ENCODE data around the gene ATRIP. TPM values are rescaled to one million over a fixed set of nuclear protein-coding genes. Genes with fewer than 3 reads are reported as not detected.
"Not testable (repeated sequence)": the region's sequence is repeated elsewhere in the genome, so short reads cannot be mapped to it uniquely, and the experiment has no call there.

The ATRIP gene
- total RNA-seq, 1 donor from 2014 or later = 9.0 TPM

DNA sequence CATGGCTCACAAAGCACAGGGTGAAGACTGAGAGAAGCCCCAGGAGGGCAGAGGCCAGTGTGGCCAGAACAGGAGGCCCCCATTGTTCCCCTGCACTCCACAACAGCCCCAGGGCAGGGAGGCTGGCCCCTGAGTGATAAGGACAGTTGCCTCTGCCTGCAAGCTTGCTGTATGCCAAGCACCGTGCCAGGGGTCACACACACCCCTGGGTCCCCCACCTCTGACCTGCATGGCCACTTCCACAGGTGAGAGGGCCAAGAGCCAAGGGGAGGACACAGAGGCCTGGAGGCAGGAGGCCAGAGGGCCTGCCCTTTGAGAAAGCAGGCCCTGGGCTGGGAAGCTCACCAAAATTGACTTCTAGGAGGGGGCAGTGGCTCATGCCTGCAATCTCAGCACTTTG lies 23.7 kb downstream of the ATRIP start:
- DNase-seq (ENCODE audit: low spot score in 2 of 2) = no peak
- no peak overlapping the region for H3K4me3 ChIP-seq
- intact Hi-C loops (cut with DNase I) = loop anchor here (10.0 kb wide), 1 partner anchor 165 kb away; the partner anchor contains the start of gene SLC26A6
- peaks cover 16 to 52% of the 10 kb centered on the region in 2 donors for H3K4me1 ChIP-seq
- H3K36me3 ChIP-seq = peaks cover 12 to 26% of the 10 kb centered on the region in 2 donors
- TF ChIP-seq, protein P1, sequence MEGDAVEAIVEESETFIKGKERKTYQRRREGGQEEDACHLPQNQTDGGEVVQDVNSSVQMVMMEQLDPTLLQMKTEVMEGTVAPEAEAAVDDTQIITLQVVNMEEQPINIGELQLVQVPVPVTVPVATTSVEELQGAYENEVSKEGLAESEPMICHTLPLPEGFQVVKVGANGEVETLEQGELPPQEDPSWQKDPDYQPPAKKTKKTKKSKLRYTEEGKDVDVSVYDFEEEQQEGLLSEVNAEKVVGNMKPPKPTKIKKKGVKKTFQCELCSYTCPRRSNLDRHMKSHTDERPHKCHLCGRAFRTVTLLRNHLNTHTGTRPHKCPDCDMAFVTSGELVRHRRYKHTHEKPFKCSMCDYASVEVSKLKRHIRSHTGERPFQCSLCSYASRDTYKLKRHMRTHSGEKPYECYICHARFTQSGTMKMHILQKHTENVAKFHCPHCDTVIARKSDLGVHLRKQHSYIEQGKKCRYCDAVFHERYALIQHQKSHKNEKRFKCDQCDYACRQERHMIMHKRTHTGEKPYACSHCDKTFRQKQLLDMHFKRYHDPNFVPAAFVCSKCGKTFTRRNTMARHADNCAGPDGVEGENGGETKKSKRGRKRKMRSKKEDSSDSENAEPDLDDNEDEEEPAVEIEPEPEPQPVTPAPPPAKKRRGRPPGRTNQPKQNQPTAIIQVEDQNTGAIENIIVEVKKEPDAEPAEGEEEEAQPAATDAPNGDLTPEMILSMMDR (IDR thresholded peaks at IDR 0.05) = no peak
- no peaks in the 10 kb centered on the region for H3K9me3 ChIP-seq
- peak overlapping the region; percentile 22 to 96 for H3K27ac ChIP-seq
- no peaks in the 10 kb centered on the region for H3K27me3 ChIP-seq

DNA sequence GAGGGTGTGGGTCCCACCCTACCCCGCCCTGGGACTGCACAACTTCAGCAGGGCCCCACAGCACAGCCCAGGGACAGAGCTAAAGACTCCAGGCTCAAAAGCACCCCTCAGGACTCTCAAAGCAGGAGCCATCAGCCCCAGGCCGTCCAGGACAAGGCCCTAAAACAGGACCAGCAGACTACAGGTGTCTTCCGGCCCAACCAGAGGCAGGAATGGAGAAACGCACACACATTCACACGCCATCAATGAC lies 26.1 kb downstream of the ATRIP start:
- Histone ChIP-seq H3K27me3 (no peaks in the 10 kb centered on the region), H3K4me1 (peaks cover 4 to 38% of the 10 kb centered on the region in 2 donors), H3K4me3 (peak overlapping the region; percentile 60 to 78), H3K9me3 (no peaks in the 10 kb centered on the region), H3K27ac (peak overlapping the region; percentile 96 to 98), H3K36me3 (peaks cover 12 to 23% of the 10 kb centered on the region in 2 donors)
- TF ChIP-seq, protein P1 (IDR thresholded peaks at IDR 0.05) = no peak
- intact Hi-C loops (cut with DNase I) = loop anchor here (10.0 kb wide), 1 partner anchor 162 kb away; the partner anchor contains the start of gene SLC26A6
- no peak for DNase-seq (ENCODE audit: low spot score in 2 of 2)

DNA sequence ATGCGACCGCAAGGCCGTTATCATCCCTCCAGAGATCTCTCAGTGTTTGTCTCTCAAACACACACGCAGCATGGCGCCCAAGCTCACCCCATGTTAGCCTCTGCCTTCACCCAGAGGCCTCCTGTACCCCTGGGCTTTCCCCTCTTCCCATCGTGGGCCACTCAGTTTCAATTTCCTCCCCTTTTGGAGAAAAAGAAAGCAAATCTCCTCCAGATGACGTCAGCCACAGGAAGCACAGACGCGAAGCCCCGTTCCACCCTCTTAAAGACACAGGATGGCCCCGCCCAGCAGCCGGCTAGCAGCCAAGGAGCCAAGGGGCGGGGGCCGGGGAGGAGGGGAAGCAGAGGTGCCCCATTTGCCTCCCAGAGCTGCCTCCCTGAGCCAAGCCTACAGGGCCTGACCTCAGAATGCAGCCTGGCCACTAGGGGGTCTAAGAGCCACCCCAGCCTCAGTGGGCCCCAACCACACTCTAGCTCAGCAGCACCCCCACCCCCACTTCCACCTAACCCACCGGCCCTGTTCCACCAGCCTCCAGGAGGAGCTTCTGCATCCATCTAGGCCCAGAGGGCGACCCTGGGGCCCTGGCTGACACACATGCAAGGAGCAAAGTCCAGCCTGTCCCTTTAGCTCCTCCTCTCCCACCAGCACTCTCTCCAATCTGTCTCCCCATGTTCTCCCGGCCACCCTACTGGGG lies 26.5 kb downstream of the ATRIP start:
- Histone ChIP-seq H3K27me3 (no peaks in the 10 kb centered on the region), H3K4me3 (peak overlapping the region; percentile 60 to 78), H3K27ac (peak overlapping the region; percentile 96 to 98), H3K36me3 (peaks cover 12 to 23% of the 10 kb centered on the region in 2 donors), H3K9me3 (no peaks in the 10 kb centered on the region), H3K4me1 (peaks cover 4 to 33% of the 10 kb centered on the region in 2 donors)
- DNase-seq (ENCODE audit: low spot score in 2 of 2) = peak; percentile 84 to 97
- intact Hi-C loops (cut with DNase I) = loop anchor here (1.0 to 10.0 kb wide), 3 partner anchors 27 to 162 kb away; partner anchors contain the start of genes ATRIP, SHISA5 and SLC26A6
- TF ChIP-seq, protein P1 (IDR thresholded peaks at IDR 0.05) = peak in 1 of 3 experiments; percentile 43

DNA sequence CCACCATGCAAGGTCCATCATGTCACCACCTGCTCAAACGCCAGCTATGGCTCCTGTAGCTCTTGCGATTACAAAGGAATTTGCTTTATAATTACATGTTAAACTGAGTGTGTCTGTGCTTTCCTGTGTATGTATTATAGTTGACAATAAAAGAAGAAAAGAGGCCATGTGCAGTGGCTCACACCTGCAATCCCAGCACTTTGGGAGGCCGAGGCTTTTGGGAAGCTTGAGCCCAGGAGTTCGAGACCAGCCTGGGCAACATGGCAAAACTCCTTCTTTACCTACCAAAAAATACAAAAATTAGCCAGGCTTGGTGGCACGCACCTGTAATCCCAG lies 27.0 kb downstream of the ATRIP start:
- H3K4me3 ChIP-seq = peak overlapping the region in 1 of 2 donors; percentile 78
- TF ChIP-seq, protein P1 (IDR thresholded peaks at IDR 0.05) = no peak
- no peak for DNase-seq (ENCODE audit: low spot score in 2 of 2)
- no peaks in the 10 kb centered on the region for H3K9me3 ChIP-seq
- peaks cover 12 to 18% of the 10 kb centered on the region in 2 donors for H3K36me3 ChIP-seq
- peaks cover 4 to 28% of the 10 kb centered on the region in 2 donors for H3K4me1 ChIP-seq
- no peaks in the 10 kb centered on the region for H3K27me3 ChIP-seq
- intact Hi-C loops (cut with DNase I) = loop anchor here (1.0 to 10.0 kb wide), 3 partner anchors 27 to 161 kb away; partner anchors contain the start of genes ATRIP, SHISA5 and SLC26A6
- peak overlapping the region; percentile 96 to 98 for H3K27ac ChIP-seq

DNA sequence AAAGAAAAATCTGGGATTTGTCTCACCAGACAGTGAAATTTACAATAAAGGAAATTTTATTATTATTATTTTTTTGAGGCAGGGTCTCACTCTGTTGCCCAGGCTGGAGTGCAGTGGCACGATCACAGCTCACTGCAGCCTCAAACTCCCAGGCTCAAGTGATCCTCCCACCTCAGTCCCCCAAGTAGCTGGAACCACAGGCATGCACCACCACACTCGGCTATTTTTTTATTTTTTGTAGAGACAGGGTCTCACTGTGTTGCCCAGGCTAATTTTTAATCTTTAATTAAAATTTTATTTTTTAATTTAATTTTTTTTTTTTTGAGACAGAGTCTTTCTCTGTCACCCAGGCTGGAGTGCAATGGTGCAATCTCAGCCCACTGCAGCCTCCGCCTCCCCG lies 27.5 kb downstream of the ATRIP start:
- Histone ChIP-seq H3K4me1 (peaks cover 4 to 26% of the 10 kb centered on the region in 2 donors), H3K27ac (peak overlapping the region; percentile 96 to 98), H3K36me3 (peaks cover 12 to 14% of the 10 kb centered on the region in 2 donors)
- not testable (repeated sequence) for H3K27me3 ChIP-seq; H3K9me3 ChIP-seq; H3K4me3 ChIP-seq; DNase-seq (ENCODE audit: low spot score in 2 of 2)
- intact Hi-C loops (cut with DNase I) = loop anchor here (10.0 kb wide), 1 partner anchor 161 kb away; the partner anchor contains the start of gene SLC26A6

DNA sequence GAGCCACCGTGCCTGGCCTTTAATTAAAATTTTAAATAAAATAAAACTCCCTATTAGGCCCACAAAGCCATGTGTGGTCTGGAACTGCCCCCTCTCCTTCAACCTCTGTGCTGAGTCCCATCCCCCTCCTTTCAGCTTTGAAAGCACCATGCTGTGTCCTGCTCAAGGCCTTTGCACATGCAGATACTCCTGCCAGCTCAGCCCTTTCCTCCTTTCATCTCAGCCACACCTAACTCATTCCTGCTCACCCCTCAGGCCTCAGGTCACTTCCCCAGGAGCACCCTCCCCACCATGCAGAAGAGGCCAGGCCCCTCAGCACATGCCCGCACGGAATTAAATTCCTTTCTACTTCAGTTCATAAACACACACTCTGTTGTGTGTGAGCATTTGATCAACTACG lies 28.1 kb downstream of the ATRIP start:
- Histone ChIP-seq H3K4me3 (no peak overlapping the region), H3K4me1 (peaks cover 4 to 23% of the 10 kb centered on the region in 2 donors), H3K9me3 (no peaks in the 10 kb centered on the region), H3K36me3 (peaks cover 6 to 11% of the 10 kb centered on the region in 2 donors), H3K27me3 (no peaks in the 10 kb centered on the region), H3K27ac (no peak overlapping the region)
- TF ChIP-seq, protein P1 (IDR thresholded peaks at IDR 0.05) = no peak
- no peak for DNase-seq (ENCODE audit: low spot score in 2 of 2)
- intact Hi-C loops (cut with DNase I) = loop anchor here (10.0 kb wide), 1 partner anchor 160 kb away; the partner anchor contains the start of gene SLC26A6

Data from ascending aorta (tissue), 2 donors.